Activated CD8-positive, alpha-beta memory T cell treated with anti-CD3 and anti-CD28 coated beads, Interleukin-2, amount 10 ng/mL, durations not matched to agents 7 days and 5 days (primary cell): ENCODE data around the gene TMED6. TPM values are rescaled to one million over a fixed set of nuclear protein-coding genes. Genes with fewer than 3 reads are reported as not detected.

ENCODE experiments used
- ATAC-seq: fragments of 150-1000 bp; cut with Tn5 transposase; one replicate; pipeline ENCODE4 v1.10.0; 2021; ENCODE audit warnings: moderate library complexity
- CTCF ChIA-PET: fragments of 350-600 bp; sonication (Branson Sonifier 250); formaldehyde crosslinking; loops from one replicate; lab custom pipeline; 2021; ENCODE audit warnings: antibody characterized with exemption; lab: Charles Lee
- DNase-seq: peaks from one replicate; pipeline ENCODE4 v3.0.0-alpha.2; 2020
- H3K27ac Mint-ChIP-seq: one replicate; pipeline ENCODE4 v1.8.0; 2021; ENCODE audit warnings: mild to moderate bottlenecking, mixed read lengths
- H3K27me3 Mint-ChIP-seq: one replicate; pipeline ENCODE4 v1.8.0; 2021; ENCODE audit warnings: mixed read lengths
- H3K36me3 Mint-ChIP-seq: one replicate; pipeline ENCODE4 v1.8.0; 2021; ENCODE audit warnings: mild to moderate bottlenecking, mixed read lengths
- H3K4me1 Mint-ChIP-seq: one replicate; pipeline ENCODE4 v1.8.0; 2021; ENCODE audit warnings: mixed read lengths
- H3K4me3 Mint-ChIP-seq: one replicate; pipeline ENCODE4 v1.8.0; 2021; ENCODE audit warnings: mild to moderate bottlenecking, moderate library complexity, mixed read lengths
- H3K9me3 Mint-ChIP-seq: one replicate; pipeline ENCODE4 v1.8.0; 2022; ENCODE audit warnings: low read depth, mixed read lengths
- total RNA-seq, 2 experiments: library from RNA; stranded (reverse); gene quantifications; one replicate each; pipeline ENCODE4 v1.2.3, GENCODE V29; 2021

TMED6 gene
- total RNA-seq, 2 experiments from 2014 or later, result 1.5 TPM

DNA sequence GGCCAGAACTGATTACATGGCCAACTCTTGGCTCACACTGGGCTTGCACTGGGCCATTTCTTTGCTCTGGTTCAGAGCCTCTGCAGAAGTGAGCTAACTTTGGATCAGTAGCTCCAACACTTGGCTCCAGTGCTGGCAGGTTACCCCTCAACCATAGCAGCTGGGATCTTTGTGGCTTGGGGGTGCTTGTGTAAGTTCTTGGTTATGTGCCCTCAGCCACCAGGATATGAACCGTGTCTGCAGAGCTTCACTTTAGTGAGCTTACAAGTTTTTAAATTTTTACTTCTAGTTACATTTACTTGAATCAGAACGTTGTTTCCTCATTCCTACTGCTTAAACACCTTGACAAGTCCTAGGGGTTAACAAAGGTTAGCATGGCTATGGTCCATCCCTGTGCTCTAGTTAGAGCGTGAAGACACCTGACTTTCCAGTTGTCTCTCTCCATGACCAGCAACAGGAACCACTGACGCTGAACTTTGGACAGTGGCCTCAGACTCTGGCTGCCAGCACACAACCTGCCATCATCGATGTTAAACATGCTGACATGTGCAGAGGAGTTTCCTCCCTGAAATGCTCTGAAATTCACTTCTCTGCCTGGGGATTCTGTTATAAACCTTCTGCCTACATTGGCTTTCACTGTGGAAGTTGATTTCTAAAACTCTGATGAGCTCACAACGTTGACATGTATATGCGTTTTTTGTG is 25.3 kb downstream of the TMED6 start:
- peaks cover 34% of the 10 kb centered on the region for H3K36me3 Mint-ChIP-seq
- no peaks in the 10 kb centered on the region for H3K9me3 Mint-ChIP-seq
- H3K4me1 Mint-ChIP-seq, result peaks cover 49% of the 10 kb centered on the region
- ATAC-seq, result no peak
- peak overlapping the region; percentile 72 for H3K27ac Mint-ChIP-seq
- no peaks in the 10 kb centered on the region for H3K27me3 Mint-ChIP-seq
- peak overlapping the region; percentile 21 for H3K4me3 Mint-ChIP-seq
- no peak for DNase-seq
- CTCF ChIA-PET, result interaction anchor here (0.7 to 1.4 kb wide), 8 partner anchors 9 to 398 kb away, joined by 3 to 8 read pairs (median 4); no protein-coding TSS in a partner anchor

DNA sequence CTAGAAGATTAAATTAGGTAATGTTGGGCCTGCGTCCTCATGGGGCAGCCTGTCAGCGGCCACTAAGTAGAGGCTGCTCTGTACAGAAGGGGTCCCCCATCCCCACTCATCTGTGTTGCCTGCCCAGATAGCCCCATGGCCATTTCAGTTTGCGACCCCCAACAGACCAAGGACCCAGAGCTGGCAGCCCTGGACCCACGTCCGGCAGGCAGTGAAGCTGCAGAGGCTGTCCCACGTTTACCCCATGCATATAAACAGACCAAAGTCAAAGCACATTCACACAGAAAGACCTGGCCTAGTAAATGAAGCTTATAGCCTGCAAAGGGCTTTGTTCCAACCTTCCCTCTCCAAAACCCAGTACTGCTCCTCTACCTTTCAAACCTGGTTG is 25.8 kb downstream of the TMED6 start:
- Mint-ChIP-seq H3K36me3 (peaks cover 38% of the 10 kb centered on the region), H3K27me3 (no peaks in the 10 kb centered on the region), H3K4me1 (peaks cover 48% of the 10 kb centered on the region), H3K4me3 (no peak overlapping the region), H3K27ac (peak overlapping the region; percentile 72), H3K9me3 (no peaks in the 10 kb centered on the region)
- CTCF ChIA-PET, result interaction anchor here (1.4 kb wide), 1 partner anchor 70 kb away, joined by 4 read pairs; no protein-coding TSS in a partner anchor
- DNase-seq (no peak), ATAC-seq (no peak)

DNA sequence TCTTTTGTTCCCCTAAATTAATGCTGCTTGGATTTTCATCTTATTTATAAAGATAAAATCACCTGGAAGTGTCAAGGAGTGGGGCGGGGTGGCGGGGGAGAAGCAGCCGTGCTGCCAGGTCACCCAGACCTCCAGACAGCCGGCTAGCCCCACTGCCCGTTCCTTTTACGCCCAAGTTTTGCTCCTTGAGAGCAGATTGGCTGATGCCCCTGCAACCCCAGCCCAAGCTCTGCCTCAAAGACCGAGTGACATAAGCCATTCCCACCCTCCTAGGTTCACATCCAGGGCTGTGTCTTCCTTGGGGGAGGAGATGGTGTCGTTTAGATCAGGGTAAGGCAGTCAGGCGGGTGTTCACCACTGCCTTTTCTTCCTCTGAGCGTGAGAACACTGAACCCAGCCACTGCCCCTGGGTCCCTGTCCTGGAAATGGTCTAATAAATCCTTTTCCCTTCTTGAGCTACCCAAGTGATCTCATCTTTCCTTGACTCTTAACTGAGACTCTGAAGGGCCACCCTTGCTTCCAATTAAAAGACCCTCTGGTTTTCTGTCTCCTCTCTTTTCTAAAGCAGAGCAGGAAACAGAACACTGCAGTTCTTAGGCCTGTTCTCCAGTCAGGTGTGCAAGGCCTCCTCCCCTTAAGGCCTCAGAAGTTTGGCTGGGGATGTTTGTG is 26.9 kb downstream of the TMED6 start:
- CTCF ChIA-PET, result no interaction called here
- Mint-ChIP-seq H3K36me3 (peaks cover 42% of the 10 kb centered on the region), H3K4me1 (peaks cover 47% of the 10 kb centered on the region), H3K4me3 (no peak overlapping the region), H3K27ac (no peak overlapping the region), H3K27me3 (no peaks in the 10 kb centered on the region), H3K9me3 (no peaks in the 10 kb centered on the region)
- no peak for DNase-seq
- ATAC-seq, result no peak

DNA sequence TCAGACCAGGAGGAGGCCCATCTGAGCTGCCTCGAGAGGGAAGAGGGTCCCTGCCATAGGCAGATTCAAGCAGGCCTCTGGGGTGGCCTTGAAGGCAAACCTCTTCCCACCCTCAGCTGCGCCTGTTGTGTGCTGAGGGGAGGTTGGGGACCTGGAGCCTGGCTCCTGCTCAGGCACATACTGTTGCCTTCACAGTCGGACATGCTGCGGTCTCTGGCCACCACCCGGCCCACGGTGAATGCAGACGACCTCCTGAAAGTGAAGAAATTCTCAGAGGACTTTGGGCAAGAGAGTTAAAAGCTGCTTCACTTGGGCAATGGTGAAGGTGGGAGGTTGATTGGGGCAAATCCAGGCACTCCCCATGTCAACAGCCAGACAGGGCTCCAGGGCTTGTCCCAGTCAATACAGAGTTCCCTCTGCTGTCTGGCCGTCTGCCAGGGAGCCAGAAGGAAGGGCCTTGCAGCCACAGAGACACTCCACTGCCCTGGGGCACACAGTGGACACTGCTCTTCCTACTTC is 27.5 kb downstream of the TMED6 start:
- CTCF ChIA-PET, result no interaction called here
- Mint-ChIP-seq H3K4me1 (peaks cover 42% of the 10 kb centered on the region), H3K36me3 (peaks cover 48% of the 10 kb centered on the region), H3K27me3 (no peaks in the 10 kb centered on the region), H3K9me3 (no peaks in the 10 kb centered on the region), H3K27ac (no peak overlapping the region), H3K4me3 (no peak overlapping the region)
- DNase-seq (no peak), ATAC-seq (no peak)

DNA sequence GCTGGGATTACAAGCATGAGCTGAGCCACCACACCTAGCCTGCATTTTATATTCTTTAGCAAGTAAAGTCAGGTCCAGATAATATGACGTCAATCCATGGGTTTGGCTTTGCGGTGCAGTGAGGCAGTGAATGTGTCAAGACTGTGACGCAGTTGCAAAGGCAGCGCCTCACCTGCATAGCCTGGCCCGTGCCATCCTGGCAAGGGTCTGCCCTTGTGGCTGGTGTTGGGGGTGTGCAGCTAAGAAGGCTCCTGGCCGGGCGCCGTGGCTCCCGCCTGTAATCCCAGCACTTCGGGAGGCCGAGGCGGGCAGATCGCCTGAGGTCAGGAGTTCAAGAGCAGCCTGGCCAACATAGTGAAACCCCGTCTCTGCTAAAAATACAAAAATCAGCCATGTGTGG is 28.2 kb downstream of the TMED6 start:
- Mint-ChIP-seq H3K27me3 (no peaks in the 10 kb centered on the region), H3K4me3 (no peak overlapping the region), H3K9me3 (no peaks in the 10 kb centered on the region), H3K27ac (no peak overlapping the region), H3K4me1 (peaks cover 36% of the 10 kb centered on the region), H3K36me3 (peaks cover 47% of the 10 kb centered on the region)
- CTCF ChIA-PET, result interaction anchor here (1.3 kb wide), 1 partner anchor 16 kb away, joined by 4 read pairs; the partner anchor contains the start of genes COG8 and NIP7
- ATAC-seq (no peak), DNase-seq (no peak)

DNA sequence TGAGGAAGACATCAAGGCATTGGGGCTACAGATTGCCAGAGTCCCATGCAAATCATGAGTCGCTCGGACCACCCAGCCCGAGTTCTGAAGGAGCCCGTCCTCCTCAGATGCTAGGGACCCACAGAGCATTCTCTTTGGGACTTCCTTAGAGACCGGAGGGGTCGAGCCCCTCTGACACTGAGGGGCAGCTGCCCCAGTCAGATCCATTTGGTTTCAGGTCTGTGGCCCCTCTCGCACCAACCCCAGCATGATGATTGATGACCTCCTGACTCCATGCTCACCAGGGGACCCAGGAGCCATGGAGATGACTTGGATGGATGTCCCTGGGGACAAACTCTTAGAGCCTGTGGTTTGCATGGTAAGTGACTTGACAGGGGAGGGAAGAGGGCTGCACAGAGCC is 29.2 kb downstream of the TMED6 start:
- peak overlapping the region; percentile 32 for H3K27ac Mint-ChIP-seq
- CTCF ChIA-PET, result interaction anchor here (1.3 kb wide), 1 partner anchor 17 kb away, joined by 4 read pairs; the partner anchor contains the start of genes COG8 and NIP7
- DNase-seq, result no peak

DNA sequence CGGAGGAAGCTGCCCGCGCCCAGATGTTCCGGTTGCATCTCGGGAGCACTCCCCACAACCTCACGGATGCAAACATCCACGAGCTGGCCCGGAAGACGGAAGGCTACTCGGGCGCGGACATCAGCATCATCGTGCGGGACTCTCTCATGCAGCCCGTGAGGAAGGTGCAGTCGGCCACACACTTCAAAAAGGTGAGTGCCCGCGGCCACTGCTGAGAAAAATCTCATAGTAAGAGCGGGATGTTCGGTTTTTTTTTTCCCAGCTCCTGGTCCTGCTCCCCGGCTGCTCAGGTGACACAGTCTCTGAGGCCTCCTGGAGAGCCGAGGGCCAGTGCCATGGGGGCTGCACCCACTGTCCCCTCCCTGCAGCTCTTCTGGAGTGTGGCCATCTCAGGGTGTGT is 30.5 kb downstream of the TMED6 start:
- CTCF ChIA-PET, result no interaction called here
- H3K36me3 Mint-ChIP-seq, result peaks cover 47% of the 10 kb centered on the region

More for the DNA sequence above, 29.2 kb downstream of the TMED6 start:
- Mint-ChIP-seq H3K9me3 (no peaks in the 10 kb centered on the region), H3K4me3 (no peak overlapping the region), H3K36me3 (peaks cover 47% of the 10 kb centered on the region), H3K27me3 (no peaks in the 10 kb centered on the region), H3K4me1 (peaks cover 26% of the 10 kb centered on the region)
- no peak for ATAC-seq

DNA sequence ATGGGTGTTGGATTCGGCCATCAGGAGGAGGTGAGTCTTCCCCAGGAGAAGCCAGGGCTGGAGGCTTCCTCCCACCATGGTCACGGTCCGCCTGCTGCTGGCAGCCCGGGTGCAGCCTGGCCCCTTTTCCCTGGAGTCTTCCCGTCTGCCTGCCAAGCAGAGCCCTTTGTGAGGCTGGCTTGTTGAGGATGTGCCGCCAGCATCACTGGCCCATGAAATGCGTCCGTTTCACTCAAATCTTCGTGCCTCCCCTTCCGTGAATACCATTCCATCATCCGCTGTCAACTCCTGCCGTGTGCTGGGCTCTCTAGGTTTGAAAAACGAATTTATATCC is 30.9 kb downstream of the TMED6 start:
- Mint-ChIP-seq H3K4me3 (no peak overlapping the region), H3K27me3 (no peaks in the 10 kb centered on the region), H3K4me1 (peaks cover 10% of the 10 kb centered on the region), H3K36me3 (peaks cover 43% of the 10 kb centered on the region), H3K9me3 (no peaks in the 10 kb centered on the region), H3K27ac (no peak overlapping the region)
- CTCF ChIA-PET, result no interaction called here
- ATAC-seq, result no peak
- no peak for DNase-seq

More for the DNA sequence above, 30.5 kb downstream of the TMED6 start:
- no peak overlapping the region for H3K27ac Mint-ChIP-seq
- no peaks in the 10 kb centered on the region for H3K9me3 Mint-ChIP-seq
- H3K4me3 Mint-ChIP-seq, result no peak overlapping the region
- H3K27me3 Mint-ChIP-seq, result no peaks in the 10 kb centered on the region
- no peak for DNase-seq
- ATAC-seq, result no peak
- peaks cover 13% of the 10 kb centered on the region for H3K4me1 Mint-ChIP-seq

DNA sequence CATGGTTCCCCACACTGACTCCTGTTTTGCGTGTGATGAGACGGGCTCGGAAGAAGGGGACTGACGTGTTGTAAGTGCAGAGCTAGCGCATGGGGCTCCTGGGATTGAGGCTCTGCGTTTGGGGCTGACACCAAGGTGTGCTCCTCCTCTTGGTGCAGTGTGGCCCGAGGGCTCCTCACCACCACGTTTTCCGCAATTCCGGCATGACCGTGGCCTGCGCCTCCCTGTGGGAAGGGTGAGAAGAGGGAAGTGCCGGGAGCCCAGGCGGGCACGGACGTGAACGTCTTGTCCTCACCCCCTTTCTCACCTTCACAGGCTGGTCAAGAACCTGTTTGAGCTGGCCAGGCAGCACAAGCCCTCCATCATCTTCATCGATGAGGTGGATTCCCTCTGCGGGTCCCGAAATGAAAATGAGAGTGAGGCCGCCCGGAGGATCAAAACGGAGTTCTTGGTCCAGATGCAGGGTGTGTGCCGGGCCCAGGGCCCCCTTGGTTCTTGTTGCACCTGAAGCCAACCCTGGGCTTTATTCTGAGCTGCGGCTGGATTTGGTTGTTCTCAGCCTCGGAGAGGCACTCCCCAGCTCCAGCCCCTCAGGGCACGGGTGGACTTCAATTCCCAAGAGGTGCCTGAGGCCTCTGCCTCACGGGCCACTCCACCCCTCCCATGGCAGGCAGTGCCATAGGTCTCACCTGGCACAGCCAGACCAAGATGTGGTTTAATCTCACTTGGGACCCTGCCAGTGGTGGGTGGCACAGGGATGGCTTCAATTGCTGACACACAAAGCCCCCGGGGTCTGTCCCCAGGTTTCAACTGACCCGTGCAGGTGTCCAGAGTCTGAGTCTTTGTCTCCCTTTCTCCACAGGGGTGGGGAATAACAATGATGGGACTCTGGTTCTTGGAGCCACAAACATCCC is 31.5 kb downstream of the TMED6 start:
- H3K4me1 Mint-ChIP-seq, result peaks cover 6% of the 10 kb centered on the region
- ATAC-seq, result no peak
- peaks cover 42% of the 10 kb centered on the region for H3K36me3 Mint-ChIP-seq
- H3K9me3 Mint-ChIP-seq, result no peaks in the 10 kb centered on the region
- H3K27ac Mint-ChIP-seq, result no peak overlapping the region
- no peak for DNase-seq
- CTCF ChIA-PET, result no interaction called here
- no peak overlapping the region for H3K4me3 Mint-ChIP-seq
- H3K27me3 Mint-ChIP-seq, result no peaks in the 10 kb centered on the region

DNA sequence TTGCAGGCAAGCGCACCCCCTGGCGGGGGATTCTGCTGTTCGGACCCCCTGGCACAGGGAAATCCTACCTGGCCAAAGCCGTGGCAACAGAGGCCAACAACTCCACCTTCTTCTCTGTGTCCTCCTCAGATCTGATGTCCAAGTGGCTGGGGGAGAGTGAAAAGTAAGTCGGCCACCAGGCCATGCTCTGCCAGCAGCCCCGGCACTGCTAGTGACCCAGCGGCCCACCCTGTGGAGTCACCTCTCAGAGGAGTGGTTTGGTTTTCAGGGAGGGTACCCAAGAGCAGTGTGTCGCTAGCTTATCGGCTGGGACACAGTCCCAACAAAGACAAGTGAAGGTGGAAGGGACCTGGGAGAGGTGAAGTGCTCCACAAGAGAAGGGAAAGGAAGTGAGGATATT is 32.2 kb downstream of the TMED6 start:
- Mint-ChIP-seq H3K4me3 (no peak overlapping the region), H3K36me3 (peaks cover 43% of the 10 kb centered on the region), H3K27ac (no peak overlapping the region), H3K9me3 (no peaks in the 10 kb centered on the region), H3K4me1 (peaks cover 3% of the 10 kb centered on the region), H3K27me3 (no peaks in the 10 kb centered on the region)
- ATAC-seq, result no peak
- no peak for DNase-seq
- CTCF ChIA-PET, result no interaction called here

DNA sequence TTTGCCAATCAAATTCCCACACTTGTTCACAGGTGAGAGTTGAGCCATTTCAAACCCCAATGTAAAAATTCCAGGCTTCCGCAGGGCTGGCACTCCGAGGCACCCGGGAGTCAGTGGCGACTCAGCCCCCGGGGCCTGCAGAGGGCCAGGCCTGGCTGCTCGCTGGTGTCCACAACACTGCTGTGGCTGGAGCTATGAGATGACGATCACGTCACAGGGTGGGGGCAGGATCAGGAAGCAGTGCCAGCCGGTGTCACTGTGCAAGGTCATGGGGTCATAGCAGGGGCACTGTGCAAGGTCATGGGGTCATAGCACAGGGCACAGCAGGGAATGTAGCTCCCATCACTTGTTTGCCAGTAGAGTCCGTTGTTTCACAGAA is 32.7 kb downstream of the TMED6 start:
- ATAC-seq (no peak), DNase-seq (no peak)
- no peaks in the 10 kb centered on the region for H3K9me3 Mint-ChIP-seq
- H3K4me1 Mint-ChIP-seq, result peaks cover 3% of the 10 kb centered on the region
- H3K27me3 Mint-ChIP-seq, result no peaks in the 10 kb centered on the region
- peaks cover 43% of the 10 kb centered on the region for H3K36me3 Mint-ChIP-seq
- no peak overlapping the region for H3K4me3 Mint-ChIP-seq
- CTCF ChIA-PET, result no interaction called here
- no peak overlapping the region for H3K27ac Mint-ChIP-seq

DNA sequence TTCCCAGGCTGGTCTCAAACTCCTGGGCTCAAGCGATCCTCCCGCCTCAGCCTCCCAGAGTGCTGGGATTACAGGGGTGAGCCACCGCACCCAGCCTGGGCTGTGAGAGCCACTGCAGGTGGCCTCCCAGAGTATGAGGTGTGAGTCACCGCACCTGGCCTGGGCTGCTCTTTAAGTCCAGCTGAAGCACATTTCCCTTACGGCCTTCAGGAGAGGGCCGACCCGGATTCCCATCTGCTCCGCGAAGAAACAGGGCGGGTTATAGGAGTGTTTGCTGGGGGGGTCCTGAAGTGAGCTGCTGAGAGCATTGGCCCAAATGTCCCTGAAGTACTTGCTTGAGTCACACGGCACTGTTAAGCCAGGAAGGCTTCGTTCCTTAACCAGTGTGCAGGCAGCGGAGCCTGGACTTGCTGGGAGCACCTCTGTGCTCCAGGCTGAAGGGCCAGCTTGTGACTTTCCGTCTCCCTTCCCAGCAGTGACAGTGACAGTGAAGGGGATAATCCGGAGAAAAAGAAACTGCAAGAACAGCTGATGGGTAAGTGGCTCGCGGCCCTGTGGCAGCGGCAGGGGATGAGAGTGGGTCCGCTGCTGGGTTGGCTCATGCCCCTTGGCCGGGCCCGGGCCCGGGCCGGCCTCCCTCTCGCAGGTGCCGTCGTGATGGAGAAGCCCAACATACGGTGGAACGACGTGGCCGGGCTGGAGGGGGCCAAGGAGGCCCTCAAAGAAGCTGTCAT is 33.2 kb downstream of the TMED6 start:
- no peak for DNase-seq
- Mint-ChIP-seq H3K4me3 (no peak overlapping the region), H3K4me1 (peaks cover 9% of the 10 kb centered on the region), H3K27me3 (no peaks in the 10 kb centered on the region), H3K9me3 (no peaks in the 10 kb centered on the region), H3K36me3 (peaks cover 46% of the 10 kb centered on the region), H3K27ac (no peak overlapping the region)
- CTCF ChIA-PET, result no interaction called here
- ATAC-seq, result no peak
